Measurements from ENCODE around the gene GRAMD2B.
"Not testable (repeated sequence)": the region's sequence is repeated elsewhere in the genome, so short reads cannot be mapped to it uniquely, and the experiment has no call there.

The GRAMD2B gene

GRCh38 chr5:126514558-126515141 is 91.4 kb downstream of the GRAMD2B start:
- Histone ChIP-seq H3K36me3 (no peaks in the 10 kb centered on the region), H3K4me1 (peaks cover 2% of the 10 kb centered on the region; the same call in 1 of the 2 replicates), H3K4me2 (no peak overlapping the region), H3K4me3 (no peak overlapping the region), H3K9ac (no peak overlapping the region), H3K27me3 (no peaks in the 10 kb centered on the region), H4K20me1 (no peaks in the 10 kb centered on the region), H3K27ac (no peak overlapping the region), H3K9me3 (no peaks in the 10 kb centered on the region)
- no peak for TF ChIP-seq Cebpa-rat (IDR thresholded peaks at IDR 0.05)

DNA sequence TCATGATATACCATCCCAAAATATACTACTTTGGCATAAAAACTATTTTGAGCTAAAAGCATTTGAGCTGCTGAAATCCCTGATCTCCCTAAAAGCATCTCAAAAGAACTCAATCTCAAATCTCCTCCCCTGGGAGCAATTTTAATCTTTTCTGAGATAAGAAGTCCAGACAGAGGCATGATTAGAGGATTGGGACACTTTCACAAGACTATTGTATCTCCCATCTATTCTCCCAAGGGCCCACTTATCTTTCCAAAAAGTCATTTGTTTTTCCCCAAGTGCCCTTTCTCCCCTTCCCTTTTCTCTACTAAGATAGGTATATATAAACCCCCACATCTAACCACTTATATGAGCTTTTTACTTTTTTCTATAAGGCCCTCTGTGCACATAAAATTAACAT is 92.1 kb downstream of the GRAMD2B start:
- Histone ChIP-seq H3K9ac (no peak overlapping the region), H4K20me1 (no peaks in the 10 kb centered on the region), H3K4me2 (no peak overlapping the region), H3K4me1 (no peaks in the 10 kb centered on the region), H3K27ac (no peak overlapping the region), H3K36me3 (no peaks in the 10 kb centered on the region), H3K27me3 (no peaks in the 10 kb centered on the region), H3K9me3 (no peaks in the 10 kb centered on the region), H3K4me3 (no peak overlapping the region)
- TF ChIP-seq Cebpa-rat (IDR thresholded peaks at IDR 0.05): no peak

GRCh38 chr5:126516133-126516532 is 92.9 kb downstream of the GRAMD2B start:
- H3K9me3 ChIP-seq: no peaks in the 10 kb centered on the region
- H3K4me3 ChIP-seq: no peak overlapping the region
- no peak overlapping the region for H3K4me2 ChIP-seq
- no peak overlapping the region for H3K9ac ChIP-seq
- no peaks in the 10 kb centered on the region for H3K4me1 ChIP-seq
- TF ChIP-seq Cebpa-rat (IDR thresholded peaks at IDR 0.05): no peak
- H3K27me3 ChIP-seq: no peaks in the 10 kb centered on the region
- H3K36me3 ChIP-seq: no peaks in the 10 kb centered on the region
- H3K27ac ChIP-seq: no peak overlapping the region
- H4K20me1 ChIP-seq: no peaks in the 10 kb centered on the region

DNA sequence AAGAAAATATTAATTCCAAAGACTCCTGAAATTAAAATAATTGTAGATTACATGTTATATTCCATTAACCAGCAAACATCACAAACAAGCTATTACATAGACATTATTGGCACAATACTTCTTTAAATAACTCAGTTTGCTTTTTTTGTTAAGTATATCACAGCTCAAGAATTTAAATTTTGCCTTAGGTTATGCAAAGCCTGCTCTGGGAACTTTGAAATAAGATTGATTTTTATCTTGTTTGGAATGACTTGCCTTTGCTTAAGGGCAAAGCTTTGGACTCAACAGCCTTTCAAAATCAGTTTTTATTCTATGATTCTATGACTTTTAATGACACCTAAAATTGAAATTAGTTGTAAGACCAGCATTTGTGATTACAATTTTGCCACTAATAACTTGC is 93.6 kb downstream of the GRAMD2B start:
- no peaks in the 10 kb centered on the region for H3K27me3 ChIP-seq
- H4K20me1 ChIP-seq: no peaks in the 10 kb centered on the region
- no peak for TF ChIP-seq Cebpa-rat (IDR thresholded peaks at IDR 0.05)
- no peaks in the 10 kb centered on the region for H3K36me3 ChIP-seq
- no peak overlapping the region for H3K27ac ChIP-seq
- H3K4me2 ChIP-seq: no peak overlapping the region
- no peaks in the 10 kb centered on the region for H3K4me1 ChIP-seq
- H3K4me3 ChIP-seq: no peak overlapping the region
- H3K9me3 ChIP-seq: no peaks in the 10 kb centered on the region
- no peak overlapping the region for H3K9ac ChIP-seq

DNA sequence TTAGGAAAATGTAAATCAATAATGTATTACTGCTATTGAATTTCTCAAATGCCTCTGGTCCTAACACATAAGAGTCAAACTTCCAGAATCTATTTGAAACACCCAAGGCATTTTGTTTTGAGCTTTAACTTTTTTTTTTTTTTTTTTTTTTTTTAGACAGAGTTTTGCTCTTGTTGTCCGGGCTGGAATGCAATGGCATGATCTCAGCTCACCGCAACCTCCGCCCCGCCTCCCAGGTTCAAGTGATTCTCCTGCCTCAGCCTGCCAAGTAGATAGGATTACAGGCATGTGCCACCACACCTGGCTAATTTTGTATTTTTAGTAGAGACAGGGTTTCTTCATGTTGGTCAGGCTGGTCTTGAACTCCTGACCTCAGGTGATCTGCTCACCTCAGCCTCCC is 96.0 kb downstream of the GRAMD2B start:
- not testable (repeated sequence) for H3K4me2 ChIP-seq, H3K36me3 ChIP-seq

DNA sequence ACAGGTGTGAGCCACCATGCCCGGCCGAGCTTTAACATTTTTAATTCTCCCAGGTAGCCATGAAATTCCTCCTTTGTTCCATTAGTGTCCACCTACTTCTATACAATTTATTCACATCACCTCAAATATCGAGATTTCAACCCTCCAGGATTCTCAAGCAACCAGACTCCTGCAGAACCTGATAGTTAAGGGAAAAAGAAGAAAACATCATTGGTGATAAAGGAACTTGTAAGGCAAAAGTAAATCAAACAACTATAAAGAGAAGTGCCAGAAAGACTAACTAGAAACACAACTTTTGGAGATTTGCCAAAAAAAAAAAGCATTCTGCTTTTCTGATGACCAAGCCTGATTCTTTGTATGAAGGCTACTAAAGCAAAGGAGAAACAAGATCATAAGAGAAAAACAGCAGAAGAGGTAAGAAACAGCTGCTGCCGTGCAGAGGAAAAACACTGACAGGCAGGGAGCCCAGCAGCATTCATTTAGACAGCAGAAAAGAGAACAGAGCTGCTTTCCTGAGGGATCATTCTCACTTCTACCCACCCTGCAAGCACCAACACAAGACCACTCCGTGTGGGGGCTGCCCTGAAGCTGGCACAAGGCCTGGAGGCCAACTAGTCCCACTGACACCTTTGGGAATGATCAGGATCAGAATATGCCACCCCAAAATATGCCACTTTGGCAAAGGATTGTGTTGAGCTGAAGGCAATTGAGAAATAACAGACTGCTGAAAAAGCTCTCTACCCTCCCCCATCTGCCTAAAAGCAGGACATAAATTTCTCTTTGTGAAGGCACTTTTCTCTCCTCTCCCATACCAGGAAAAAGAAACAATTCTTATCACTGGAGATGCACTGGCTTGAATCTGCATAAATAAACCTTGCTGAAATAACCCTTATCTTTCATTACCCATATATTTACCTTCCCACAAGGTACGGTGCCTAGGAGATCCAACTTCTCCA is 96.7 kb downstream of the GRAMD2B start:
- H3K9me3 ChIP-seq: no peaks in the 10 kb centered on the region
- no peak overlapping the region for H3K4me2 ChIP-seq
- H3K27ac ChIP-seq: no peak overlapping the region

More for the DNA sequence above, 96.0 kb downstream of the GRAMD2B start:
- H3K27me3 ChIP-seq, H3K4me1 ChIP-seq, H3K4me3 ChIP-seq, H3K27ac ChIP-seq, H4K20me1 ChIP-seq, H3K9me3 ChIP-seq, H3K9ac ChIP-seq: not testable (repeated sequence)

DNA sequence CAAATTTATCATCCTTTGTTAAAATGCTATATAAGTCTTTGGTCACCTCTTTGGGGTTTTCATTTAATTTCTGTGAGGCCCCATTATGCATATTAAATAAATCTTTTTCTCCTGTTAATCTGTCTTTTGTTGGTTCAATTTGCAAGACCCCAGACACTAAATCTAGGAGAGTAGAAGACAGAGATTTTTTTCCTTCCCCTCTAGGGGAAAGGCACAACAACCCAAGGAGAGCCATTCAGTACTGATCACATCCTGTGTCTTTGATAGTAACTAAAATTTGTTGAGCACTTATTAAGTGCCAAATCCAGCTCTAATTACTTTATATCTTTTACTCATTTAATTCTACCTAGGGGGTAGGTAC is 97.4 kb downstream of the GRAMD2B start:
- Histone ChIP-seq H3K9me3 (peaks cover under 1% of the 10 kb centered on the region; the same call in 1 of the 2 replicates), H3K4me2 (no peak overlapping the region), H3K4me3 (no peak overlapping the region), H3K27ac (no peak overlapping the region), H3K27me3 (no peaks in the 10 kb centered on the region), H3K9ac (no peak overlapping the region), H3K4me1 (peaks cover 17% of the 10 kb centered on the region), H3K36me3 (no peaks in the 10 kb centered on the region), H4K20me1 (no peaks in the 10 kb centered on the region)
- no peak for TF ChIP-seq Cebpa-rat (IDR thresholded peaks at IDR 0.05)

More for the DNA sequence above, 96.7 kb downstream of the GRAMD2B start:
- TF ChIP-seq Cebpa-rat (IDR thresholded peaks at IDR 0.05): no peak
- Histone ChIP-seq H3K36me3 (no peaks in the 10 kb centered on the region), H3K27me3 (no peaks in the 10 kb centered on the region), H4K20me1 (no peaks in the 10 kb centered on the region), H3K4me1 (peaks cover 15% of the 10 kb centered on the region), H3K4me3 (no peak overlapping the region), H3K9ac (no peak overlapping the region)

DNA sequence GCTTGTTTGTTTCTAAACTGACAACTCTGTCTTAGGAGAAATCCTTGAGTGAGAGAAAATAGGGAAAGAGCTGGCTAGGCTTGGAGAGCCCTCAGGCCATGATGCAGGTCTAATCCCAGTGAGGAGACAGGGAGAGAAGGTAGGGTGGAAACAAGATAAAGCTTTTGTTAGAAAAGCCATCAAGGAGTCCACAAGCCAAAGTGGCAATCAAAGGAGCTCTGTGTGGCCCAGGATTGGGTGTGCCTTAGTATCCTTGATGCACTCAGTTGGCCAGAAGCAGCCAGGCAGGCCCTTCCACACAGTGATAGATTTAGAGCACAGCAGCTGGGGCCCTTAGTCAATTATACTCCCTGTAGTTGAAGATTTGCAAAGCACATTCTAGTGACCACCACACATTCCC is 97.9 kb downstream of the GRAMD2B start:
- H3K9me3 ChIP-seq: peaks cover 5% of the 10 kb centered on the region
- H3K27me3 ChIP-seq: no peaks in the 10 kb centered on the region
- H4K20me1 ChIP-seq: no peaks in the 10 kb centered on the region
- H3K4me2 ChIP-seq: no peak overlapping the region
- no peak for TF ChIP-seq Cebpa-rat (IDR thresholded peaks at IDR 0.05)
- peaks cover 17% of the 10 kb centered on the region for H3K4me1 ChIP-seq
- H3K27ac ChIP-seq: no peak overlapping the region
- H3K9ac ChIP-seq: no peak overlapping the region
- H3K4me3 ChIP-seq: no peak overlapping the region
- no peaks in the 10 kb centered on the region for H3K36me3 ChIP-seq

DNA sequence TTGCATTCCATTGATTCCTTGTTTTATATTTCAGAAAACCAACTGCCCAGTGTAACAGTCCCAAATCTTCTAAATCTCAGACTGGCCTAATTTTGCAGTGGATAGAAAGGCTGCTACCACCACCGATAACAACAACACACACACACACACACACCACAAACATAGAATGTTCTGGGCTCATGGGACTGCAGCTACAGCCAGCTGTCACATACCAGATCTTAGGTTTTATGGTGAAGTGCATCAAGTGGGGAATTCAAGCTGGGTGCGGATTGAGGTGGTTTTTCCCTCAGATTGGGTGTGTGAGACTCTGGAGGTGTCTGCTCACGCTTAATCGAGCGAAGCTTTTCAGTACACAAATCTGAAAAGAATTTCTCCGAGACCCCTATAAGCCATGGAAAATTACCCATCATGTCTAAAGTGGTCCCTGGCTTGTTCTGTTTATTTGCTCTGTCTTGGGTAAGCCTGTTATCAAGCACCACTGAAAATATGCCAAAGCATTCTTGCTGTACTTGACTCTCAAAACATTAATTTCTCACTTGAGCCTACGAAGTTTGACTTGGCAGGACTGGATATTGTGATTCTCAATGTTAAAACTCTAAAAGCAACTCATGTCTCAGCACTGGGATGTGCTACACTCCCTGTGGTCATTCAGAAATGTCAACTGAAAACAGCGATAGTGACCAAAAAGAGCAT is 100.8 kb downstream of the GRAMD2B start:
- Histone ChIP-seq H3K4me3 (no peak overlapping the region), H4K20me1 (no peaks in the 10 kb centered on the region), H3K36me3 (no peaks in the 10 kb centered on the region), H3K27ac (no peak overlapping the region), H3K9me3 (peaks cover 5% of the 10 kb centered on the region), H3K4me2 (peak overlapping the region; percentile 16; the same call in 1 of the 2 replicates), H3K4me1 (peaks cover 17% of the 10 kb centered on the region), H3K9ac (no peak overlapping the region), H3K27me3 (no peaks in the 10 kb centered on the region)
- no peak for TF ChIP-seq Cebpa-rat (IDR thresholded peaks at IDR 0.05)
